Fibroblast of skin of left quadriceps (primary cell): ENCODE results near the gene ECE2.
"Not testable (repeated sequence)": the region's sequence is repeated elsewhere in the genome, so short reads cannot be mapped to it uniquely, and the experiment has no call there.

Experiments used
- DNase-seq, 2 experiments: peaks; one replicate each; pipeline ENCODE4 v3.0.0-alpha.2; 2013; ENCODE audit warnings: low read depth in 2 of 2

ECE2 gene

DNA sequence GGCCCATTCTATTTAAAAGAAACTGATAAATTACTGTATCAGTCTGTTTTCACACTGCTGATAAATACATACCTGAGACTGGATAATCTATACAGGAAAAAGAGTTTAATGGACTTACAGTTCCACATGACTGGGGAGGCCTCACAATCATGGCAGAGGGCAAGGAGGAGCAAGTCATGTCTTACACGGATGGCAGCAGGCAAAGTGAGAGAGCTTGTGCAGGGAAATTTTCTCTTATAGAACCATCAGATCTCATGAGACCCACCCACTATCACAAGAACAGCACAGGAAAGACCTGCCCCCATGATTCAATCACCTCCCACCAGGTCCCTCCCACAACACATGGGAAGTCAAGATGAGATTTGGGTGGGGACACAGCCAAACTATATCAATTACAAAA is 8.6 kb upstream of the ECE2 start:
- DNase-seq, result not testable (repeated sequence)

DNA sequence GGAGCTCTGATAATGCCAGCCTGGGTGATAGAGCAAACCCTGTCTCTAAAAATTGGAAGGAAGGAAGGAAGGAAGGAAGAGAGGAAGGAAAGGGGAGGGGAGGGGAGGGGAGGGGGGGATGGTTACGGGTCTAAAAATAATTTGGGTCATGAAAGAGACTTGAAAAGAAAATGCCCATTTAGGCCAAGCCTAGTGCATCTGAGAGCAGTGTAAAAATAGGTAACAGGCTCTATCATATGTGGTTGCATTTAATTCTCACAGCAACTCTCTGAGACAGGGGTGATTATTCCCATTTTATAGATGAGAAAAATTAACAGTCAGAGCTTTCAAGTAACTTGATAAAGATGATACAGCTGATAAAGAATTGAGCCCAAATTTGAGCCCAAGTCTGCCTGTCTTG is 3.6 kb upstream of the ECE2 start:
- no peak for DNase-seq

DNA sequence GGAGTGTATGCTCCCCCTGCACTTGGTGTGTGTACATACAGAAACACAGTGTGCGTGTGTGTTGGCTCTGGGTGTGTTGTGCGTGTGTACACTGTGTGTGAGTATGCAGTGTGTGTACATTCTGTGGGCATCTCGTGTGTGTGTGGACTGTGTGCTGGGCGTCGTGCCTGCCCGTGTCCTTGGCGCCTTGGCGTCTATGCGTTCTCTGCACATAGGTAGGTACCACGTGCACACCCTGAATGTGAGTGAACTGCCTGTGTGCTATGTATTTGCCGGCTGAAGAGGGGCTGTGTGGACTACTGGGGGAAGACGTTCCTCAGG is 481 bp upstream of the ECE2 start:
- DNase-seq, result no peak

DNA sequence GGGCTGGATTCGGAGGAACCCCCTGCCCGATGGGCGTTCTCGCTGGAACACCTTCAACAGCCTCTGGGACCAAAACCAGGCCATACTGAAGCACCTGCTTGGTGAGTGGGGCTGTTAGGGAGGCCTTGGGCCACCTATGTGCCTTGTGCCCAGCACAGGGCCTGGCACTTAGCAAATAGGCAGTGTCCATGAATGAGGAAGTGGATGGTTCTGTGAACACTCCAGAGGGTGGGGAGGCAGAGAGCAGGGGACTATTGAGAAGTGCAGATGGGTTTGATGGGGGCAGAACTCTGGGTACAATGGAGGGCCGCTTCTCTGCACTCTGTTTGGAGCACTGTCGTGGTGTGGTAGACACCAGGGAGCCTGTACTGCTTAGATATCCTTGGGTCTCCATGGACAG is 1.5 kb downstream of the ECE2 start:
- DNase-seq, result no peak

DNA sequence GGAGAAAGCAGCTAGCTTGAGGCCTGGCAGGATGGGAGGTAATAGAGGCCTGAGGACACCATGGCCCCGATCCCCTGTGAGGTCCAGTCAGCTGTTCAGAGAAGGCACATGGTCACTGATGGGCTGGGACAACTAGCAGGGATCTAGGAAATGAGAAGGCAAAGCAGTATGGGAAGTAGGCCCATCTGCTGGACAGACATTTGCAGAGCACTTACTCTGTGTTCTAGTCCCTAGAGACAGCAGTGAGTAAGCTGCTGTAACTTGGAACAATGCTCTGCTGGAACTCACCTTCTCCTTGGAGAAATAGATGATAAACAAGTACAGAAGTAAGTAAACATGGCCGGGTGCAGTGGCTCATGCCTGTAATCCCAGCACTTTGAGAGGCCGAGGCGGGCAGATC is 7.1 kb downstream of the ECE2 start:
- DNase-seq, result no peak

DNA sequence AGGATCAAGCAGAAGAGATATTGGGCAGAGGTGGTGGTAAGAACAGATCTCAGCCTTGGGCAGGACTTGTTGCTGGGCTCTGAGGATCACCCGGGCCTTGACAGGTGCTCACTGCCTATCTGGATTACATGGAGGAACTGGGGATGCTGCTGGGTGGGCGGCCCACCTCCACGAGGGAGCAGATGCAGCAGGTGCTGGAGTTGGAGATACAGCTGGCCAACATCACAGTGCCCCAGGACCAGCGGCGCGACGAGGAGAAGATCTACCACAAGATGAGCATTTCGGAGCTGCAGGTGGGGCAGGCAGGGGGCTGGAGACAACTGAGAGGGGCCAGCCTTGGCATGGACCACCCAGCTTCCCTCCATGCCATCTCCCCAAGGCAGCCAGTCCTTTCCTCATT is 7.9 kb downstream of the ECE2 start:
- no peak for DNase-seq

DNA sequence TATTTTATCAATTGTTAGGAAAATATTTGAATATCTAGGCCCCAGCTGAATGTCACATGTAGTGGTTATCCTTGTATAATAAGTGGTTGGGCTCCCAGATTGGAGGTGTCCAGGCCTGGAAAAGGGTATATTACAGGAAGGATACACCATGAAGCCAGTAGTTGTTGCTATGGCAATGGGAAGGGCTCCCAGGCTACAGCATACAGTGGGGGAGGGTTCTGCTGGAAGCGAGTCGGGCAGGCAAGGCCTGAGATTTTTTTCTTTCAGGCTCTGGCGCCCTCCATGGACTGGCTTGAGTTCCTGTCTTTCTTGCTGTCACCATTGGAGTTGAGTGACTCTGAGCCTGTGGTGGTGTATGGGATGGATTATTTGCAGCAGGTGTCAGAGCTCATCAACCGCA is 8.9 kb downstream of the ECE2 start:
- DNase-seq, result peak; percentile 32 to 34

DNA sequence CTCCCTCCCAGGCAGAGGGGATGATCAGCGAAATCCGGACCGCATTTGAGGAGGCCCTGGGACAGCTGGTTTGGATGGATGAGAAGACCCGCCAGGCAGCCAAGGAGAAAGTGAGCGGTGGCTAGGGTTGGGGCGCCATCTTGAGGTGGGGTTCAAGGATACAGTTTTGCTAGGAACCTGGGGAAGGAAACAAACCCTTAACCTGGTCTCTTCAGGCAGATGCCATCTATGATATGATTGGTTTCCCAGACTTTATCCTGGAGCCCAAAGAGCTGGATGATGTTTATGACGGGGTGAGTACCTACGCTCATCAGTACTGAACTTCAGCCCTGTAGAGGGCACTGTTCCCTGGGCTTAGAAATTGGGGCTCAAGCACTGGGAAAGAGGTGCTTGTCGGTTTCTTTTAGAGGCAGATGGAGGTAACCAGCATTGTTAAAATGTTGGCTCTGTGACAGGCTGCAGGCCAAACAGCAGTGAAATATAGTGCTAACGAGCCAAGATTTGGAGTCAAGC is 13.7 kb downstream of the ECE2 start:
- peak in 1 of 2 experiments; percentile 11 for DNase-seq

DNA sequence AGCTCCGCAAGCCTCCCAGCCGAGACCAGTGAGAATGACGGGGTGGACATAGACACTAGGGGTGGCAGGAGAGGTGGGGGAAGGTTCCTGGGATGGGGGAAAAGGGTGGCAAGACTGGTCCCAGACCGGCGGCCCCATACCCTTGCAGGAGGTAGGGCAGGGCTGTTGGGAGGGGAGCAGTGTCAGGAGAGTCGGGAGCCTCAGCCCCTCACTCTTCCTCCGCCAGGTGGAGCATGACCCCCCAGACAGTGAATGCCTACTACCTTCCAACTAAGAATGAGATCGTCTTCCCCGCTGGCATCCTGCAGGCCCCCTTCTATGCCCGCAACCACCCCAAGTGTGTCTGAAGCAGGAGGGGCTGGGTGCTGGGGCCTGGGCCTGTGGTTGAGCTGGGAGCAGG is 14.5 kb downstream of the ECE2 start:
- no peak for DNase-seq

DNA sequence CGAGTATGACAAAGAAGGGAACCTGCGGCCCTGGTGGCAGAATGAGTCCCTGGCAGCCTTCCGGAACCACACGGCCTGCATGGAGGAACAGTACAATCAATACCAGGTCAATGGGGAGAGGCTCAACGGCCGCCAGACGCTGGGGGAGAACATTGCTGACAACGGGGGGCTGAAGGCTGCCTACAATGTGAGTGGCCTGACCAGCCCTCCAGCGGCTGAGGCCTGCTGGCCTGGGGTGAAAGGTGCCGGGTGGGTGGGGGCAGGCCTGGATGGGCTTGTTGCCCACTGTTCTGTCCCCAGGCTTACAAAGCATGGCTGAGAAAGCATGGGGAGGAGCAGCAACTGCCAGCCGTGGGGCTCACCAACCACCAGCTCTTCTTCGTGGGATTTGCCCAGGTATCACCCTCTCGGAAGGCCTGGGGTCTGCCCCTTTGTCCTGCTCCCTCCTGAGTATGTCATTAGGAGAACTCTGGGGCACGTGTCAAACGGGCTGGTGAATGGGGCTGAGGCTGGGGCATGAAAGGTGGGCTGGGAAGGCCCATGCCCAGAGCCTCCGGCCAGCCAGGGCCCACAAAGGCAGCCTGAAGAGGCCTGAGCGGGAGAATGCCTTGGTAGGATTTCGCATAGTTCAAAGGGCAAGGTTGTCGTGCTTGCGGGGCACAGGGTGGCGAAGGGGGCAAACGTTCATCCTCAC is 15.4 kb downstream of the ECE2 start:
- no peak for DNase-seq

DNA sequence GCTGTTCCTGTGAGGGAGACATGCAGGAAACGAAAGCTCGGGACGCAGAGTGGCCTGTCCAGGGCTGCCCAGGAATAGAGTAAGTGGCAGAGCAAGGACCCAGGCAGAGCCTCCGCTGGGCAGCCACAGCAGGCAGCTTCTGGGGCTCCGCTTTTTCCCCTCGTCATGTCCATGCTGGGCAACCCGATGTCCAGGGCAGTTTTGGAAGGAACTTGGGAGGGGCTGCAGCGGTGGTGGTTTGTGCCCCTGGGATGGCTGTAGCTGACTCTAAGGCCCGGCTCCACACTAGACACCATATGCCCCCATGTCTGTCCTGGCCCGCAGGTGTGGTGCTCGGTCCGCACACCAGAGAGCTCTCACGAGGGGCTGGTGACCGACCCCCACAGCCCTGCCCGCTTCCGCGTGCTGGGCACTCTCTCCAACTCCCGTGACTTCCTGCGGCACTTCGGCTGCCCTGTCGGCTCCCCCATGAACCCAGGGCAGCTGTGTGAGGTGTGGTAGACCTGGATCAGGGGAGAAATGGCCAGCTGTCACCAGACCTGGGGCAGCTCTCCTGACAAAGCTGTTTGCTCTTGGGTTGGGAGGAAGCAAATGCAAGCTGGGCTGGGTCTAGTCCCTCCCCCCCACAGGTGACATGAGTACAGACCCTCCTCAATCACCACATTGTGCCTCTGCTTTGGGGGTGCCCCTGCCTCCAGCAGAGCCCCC is 16.1 kb downstream of the ECE2 start:
- DNase-seq, result no peak

DNA sequence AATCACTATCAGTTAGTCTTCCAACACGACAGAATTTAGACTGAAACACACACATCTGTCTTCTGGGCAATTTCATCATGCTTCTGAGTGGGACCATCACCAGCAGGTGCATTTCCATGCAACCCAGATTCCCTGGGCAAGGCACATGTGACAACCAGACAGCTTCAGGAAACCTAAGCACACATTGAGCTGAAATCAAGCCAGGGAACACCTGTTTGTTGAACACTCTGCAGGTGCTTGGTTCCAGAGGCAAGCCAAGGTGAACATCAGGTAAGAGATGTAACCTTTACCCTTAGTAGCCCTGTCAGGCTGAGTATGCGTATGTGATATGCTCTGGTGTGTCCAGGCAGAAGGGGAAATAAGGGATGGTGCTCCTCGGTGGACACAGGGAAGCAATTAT is 19.9 kb downstream of the ECE2 start:
- no peak for DNase-seq

DNA sequence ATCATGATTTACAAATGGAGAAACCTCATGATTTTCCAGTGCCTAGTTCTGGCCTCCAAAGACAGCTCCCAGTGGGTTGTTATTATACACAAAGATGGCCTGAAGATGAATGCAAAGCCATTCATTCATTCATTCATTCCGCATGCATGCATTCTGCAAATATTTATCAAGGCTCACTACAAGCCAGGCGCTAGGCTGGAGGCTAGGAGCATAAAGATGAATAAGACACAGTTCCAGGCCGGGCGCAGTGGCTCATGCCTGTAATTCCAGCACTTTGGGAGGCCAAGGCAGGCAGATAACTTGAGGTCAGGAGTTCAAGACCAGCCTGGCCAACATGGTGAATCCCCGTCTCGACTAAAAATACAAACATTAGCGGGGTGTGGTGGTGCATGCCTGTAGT is 20.8 kb downstream of the ECE2 start:
- DNase-seq, result no peak

DNA sequence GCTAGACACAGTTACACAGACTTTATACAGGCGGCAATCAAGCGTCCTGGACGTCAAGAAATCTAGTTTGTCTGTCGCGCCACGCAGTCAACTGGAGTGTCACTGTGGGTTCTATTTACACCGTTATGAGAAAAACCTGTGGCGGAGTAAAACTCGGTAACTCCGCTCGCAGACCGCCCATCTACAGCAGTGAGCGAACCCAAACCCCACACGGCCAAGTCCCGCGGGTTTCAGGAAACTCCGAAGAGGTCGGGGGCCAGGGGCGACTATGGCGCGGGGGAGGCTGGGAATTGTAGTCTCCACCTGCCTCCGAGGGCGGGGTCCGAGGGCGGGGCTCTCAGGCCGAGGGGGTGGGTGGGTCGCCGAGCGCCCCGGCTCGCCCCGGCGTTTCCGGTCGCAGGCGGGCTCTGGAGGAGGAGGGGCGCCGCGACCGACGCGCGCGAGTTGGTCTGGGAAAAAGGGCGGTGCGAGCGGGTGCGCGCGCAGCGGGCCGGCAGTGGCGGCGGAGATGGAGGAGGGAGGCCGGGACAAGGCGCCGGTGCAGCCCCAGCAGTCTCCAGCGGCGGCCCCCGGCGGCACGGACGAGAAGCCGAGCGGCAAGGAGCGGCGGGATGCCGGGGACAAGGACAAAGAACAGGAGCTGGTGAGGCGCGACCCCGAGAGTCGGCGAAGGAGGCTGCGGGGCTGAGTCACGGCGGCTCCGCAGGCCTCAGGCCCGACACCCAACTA is 23.1 kb downstream of the ECE2 start, which contains the start of gene PSMD2:
Gene PSMD2, plus strand, starts transcription at position 483 of the 729 bp plus-strand sequence. Its CDS starts 26 bp downstream, at position 509.
- peak; percentile 93 to 94 for DNase-seq

DNA sequence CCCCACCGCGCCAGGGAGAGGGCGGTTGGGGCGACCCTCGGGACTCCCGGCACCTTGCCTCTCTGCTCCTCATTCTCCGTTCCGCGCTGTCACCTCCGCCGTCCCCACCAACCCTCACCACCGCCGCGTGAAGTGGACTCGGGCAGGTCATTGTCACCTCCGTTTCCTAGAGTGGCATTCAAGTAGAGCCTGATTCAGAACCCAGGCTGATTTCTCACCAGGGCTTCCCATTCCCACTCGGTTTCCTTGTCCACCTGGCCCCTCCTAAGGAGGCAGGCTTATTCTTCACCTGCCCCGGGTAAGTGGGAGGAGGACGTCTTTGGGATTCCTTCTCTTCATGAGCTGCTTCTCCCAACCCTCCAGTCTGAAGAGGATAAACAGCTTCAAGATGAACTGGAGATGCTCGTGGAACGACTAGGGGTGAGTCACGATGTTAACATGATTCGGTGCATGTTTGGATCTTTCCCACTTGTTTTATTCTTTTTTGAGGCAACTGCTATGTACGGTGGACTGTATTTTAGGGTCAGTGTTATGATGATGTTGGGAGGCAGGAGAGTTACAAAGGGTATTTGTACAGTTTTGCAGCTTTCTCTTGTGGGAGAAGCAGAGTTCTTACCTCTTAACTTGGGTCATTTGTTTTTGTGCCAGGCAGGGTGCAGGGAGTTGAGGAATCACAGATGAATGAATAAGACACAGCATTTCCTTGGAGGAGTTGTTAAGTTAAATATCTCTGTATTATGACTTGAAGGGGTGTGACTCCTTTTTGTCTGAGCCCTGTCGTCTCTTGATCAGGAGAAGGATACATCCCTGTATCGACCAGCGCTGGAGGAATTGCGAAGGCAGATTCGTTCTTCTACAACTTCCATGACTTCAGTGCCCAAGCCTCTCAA is 23.9 kb downstream of the ECE2 start:
- no peak for DNase-seq

DNA sequence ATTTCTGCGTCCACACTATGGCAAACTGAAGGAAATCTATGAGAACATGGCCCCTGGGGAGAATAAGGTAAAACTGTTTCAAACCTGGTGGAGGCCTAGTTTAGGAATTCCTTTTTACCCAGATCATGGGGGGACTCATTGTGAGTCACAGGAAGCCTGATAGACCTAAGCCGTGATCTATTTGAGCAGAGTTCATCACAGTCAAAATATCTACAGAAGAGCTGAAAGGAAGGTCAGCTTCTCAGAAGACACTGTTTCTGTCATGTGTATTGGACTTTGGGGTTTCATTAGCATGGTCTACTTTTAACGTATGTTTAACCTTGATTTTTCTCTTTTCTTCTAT is 24.5 kb downstream of the ECE2 start:
- DNase-seq, result no peak

DNA sequence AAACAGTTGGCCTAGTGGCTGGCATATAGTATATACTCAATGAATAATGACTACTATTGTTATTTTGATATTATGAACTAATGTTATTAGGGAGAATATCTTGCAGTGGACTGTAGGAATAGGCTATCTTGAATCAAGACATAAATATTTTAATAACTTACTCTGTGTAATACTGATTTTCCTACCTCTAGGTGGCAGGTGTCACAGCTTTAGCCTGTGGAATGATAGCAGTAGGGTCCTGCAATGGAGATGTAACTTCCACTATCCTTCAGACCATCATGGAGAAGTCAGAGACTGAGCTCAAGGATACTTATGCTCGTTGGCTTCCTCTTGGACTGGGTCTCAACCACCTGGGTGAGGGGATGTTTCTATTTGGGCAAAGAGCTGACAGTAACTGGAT is 29.8 kb downstream of the ECE2 start:
- DNase-seq, result no peak

DNA sequence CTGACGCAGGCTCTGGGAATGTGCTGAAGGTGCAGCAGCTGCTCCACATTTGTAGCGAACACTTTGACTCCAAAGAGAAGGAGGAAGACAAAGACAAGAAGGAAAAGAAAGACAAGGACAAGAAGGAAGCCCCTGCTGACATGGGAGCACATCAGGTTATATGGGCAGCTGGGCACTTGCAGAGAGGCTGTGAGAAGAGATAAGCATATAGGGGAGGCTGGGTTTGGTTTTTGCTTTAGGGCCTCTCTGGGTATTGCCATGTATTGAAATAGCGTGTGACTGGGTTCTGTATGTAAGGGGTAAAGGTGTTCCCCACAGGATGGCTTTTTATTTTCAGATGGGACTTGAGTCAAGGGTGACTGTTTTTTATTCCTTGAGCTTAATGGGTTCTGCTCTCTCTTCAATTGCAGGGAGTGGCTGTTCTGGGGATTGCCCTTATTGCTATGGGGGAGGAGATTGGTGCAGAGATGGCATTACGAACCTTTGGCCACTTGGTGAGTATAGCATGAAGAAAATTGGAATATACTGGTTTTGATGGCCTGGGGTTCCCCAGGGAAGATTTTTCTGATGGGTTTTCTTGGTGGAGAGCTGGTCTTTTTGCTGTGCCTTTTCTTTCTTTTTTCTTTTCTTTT is 30.6 kb downstream of the ECE2 start:
- no peak for DNase-seq

DNA sequence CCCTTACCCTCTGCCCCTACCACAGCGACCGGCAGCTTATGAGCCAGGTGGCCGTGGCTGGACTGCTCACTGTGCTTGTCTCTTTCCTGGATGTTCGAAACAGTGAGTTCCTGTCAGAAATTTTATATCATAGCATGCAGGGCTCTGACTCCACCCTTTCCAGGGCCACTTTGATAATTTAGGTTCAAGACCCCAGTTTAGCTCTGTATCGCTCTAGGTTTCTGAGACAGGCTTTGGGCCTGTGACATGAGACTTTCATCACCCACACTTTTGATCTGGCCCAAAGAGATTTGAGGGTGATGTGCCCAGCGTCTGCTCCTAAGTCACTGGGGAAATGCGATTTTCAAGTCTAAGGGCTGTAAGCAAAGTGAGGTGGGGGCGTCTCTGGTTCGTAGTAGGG is 32.1 kb downstream of the ECE2 start:
- no peak for DNase-seq

DNA sequence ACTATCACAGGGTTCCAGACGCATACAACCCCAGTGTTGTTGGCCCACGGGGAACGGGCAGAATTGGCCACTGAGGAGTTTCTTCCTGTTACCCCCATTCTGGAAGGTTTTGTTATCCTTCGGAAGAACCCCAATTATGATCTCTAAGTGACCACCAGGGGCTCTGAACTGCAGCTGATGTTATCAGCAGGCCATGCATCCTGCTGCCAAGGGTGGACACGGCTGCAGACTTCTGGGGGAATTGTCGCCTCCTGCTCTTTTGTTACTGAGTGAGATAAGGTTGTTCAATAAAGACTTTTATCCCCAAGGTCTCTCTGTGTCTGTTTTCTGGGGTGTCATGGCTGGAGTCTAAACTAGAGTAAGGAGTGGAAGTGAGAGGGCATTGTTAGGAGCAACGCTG is 32.9 kb downstream of the ECE2 start:
- DNase-seq, result no peak

DNA sequence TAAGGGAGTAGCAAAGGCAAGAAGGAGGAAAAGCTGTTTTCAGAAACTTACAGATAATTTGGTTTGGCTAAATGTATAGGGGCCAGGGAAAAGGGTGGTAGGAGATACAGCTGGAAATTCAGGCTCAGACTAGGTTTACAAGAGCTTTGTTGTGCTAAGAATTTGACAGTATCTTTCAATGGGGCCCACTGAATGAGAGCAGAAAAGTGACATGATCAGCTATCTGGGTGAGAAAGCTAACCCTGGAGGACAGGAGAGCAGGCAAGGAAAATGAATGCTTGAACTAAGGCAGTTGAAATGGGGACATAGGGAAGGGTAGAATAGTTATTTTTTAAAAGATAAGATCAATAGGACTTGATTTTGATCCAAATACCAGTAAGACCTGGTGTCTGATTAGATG is 35.8 kb downstream of the ECE2 start:
- no peak for DNase-seq

DNA sequence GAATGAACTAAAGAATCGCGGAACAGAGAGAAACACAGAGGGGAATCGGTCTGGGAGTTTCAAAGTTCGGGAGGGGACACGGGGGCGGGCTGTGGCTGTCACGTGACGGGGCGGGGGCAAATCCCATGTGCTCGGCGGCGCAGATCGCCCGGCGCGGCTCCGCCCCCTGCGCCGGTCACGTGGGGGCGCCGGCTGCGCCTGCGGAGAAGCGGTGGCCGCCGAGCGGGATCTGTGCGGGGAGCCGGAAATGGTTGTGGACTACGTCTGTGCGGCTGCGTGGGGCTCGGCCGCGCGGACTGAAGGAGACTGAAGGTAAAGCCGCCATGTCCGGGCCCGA is 38.5 kb downstream of the ECE2 start, which contains the start of gene EIF4G1:
Gene EIF4G1, plus strand, starts transcription at position 244 of the 337 bp plus-strand sequence. CDS start 1,191 bp downstream, outside the sequence.
- peak; percentile 84 to 85 for DNase-seq
